Ovary (tissue), 3 donors: ENCODE results near the gene ITPK1.

Source experiments
- CTCF ChIP-seq, 3 donors: fragments of 450-650 bp in 2 of 3; fragments of 200-600 bp in 1 of 3; IDR thresholded peaks; one replicate each; pipeline versions ENCODE4 v1.5.1 to v1.8.0; 2016 to 2022; ENCODE audit warnings: antibody characterized with exemption in 3 of 3, mild to moderate bottlenecking in 1 of 3
- EP300 ChIP-seq: sonication (generic); formaldehyde crosslinking; IDR thresholded peaks from one replicate; pipeline ENCODE4 v1.6.1; 2017; ENCODE audit warnings: antibody characterized with exemption
- POLR2A ChIP-seq: fragments of 450-650 bp; IDR thresholded peaks from one replicate; pipeline ENCODE4 v1.6.1; 2017; ENCODE audit warnings: antibody characterized with exemption, mild to moderate bottlenecking, moderate library complexity
- donor health status: DM: no; HTN: no; CAD: no.

DNA sequence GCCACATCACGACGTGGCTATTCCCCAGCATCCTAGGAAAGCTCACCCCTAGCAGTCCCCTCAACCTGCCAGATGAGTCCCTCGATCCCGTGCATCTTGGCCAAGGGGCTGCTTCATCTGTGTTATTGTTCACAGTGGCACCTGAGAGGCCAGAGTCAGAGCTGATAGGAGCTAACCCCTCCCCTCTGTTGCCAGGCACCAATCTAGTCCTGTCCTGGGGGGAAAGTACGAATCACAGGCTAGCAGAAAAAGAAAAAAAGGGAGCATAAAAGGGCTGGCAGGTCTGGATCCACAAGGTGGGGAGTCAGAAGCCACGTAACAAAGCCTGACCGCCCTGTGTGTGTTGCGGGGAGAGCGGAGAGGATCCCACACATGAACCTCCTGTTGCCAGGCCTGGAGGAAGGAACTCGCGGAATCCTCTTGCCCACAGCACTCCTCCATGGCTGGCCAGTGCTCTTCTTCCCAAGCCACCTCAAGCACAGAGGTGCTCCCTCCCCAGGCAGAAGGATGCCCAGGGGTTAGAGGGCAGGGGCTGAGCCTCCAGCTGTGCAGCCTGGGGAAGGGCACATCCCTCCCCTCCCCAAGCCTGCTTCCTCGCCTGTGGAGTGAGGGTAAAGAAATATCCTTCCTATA is 91.8 kb downstream of the ITPK1 start:
- TF ChIP-seq CTCF (IDR thresholded peaks at IDR 0.05) (no peak), POLR2A (no peak), EP300 (no peak)
